Endothelial cell (in vitro differentiated cells): ENCODE results near the gene RNF115. TPM values are rescaled to one million over a fixed set of nuclear protein-coding genes. Genes with fewer than 3 reads are reported as not detected.
A peak's percentile ranks its signal among the peaks of the same experiment; 100 is the strongest.

Experiments
- DNase-seq: peaks from one replicate; pipeline ENCODE4 v3.0.0; 2021; ENCODE audit warnings: low spot score
- H3K27ac Mint-ChIP-seq: one replicate; pipeline ENCODE4 v1.8.0; 2021; ENCODE audit warnings: mixed read lengths, inconsistent platforms; ENCODE audit not compliant: unreplicated experiment
- H3K27me3 Mint-ChIP-seq: one replicate; pipeline ENCODE4 v1.8.0; 2021; ENCODE audit warnings: mild to moderate bottlenecking, moderate library complexity, mixed read lengths, inconsistent platforms; ENCODE audit not compliant: unreplicated experiment
- H3K36me3 Mint-ChIP-seq: one replicate; pipeline ENCODE4 v1.8.0; 2021; ENCODE audit warnings: mild to moderate bottlenecking, low read depth, mixed read lengths, inconsistent platforms; ENCODE audit not compliant: unreplicated experiment
- H3K4me1 Mint-ChIP-seq: one replicate; pipeline ENCODE4 v1.8.0; 2021; ENCODE audit warnings: mild to moderate bottlenecking, mixed read lengths, inconsistent platforms; ENCODE audit not compliant: unreplicated experiment
- H3K4me3 Mint-ChIP-seq: one replicate; pipeline ENCODE4 v1.8.0; 2021; ENCODE audit warnings: mild to moderate bottlenecking, mixed read lengths, inconsistent platforms; ENCODE audit not compliant: unreplicated experiment
- H3K9me3 Mint-ChIP-seq: one replicate; pipeline ENCODE4 v1.8.0; 2021; ENCODE audit warnings: mixed read lengths, inconsistent platforms; ENCODE audit not compliant: unreplicated experiment
- total RNA-seq: library from RNA; stranded (reverse); fragmentation: NEBNext Ultra II Directional; extraction: Animal tissue kit (Norgen Biotek cat#: 25700); gene quantifications from one replicate; pipeline ENCODE4 v1.2.1, GENCODE V29; 2021; ENCODE audit not compliant: unreplicated experiment
- TF ChIP-seq, protein P1 (sequence below): fragments of 200-600 bp; sonication (generic); IDR thresholded peaks from one replicate; pipeline ENCODE4 v1.5.0; 2021; ENCODE audit warnings: antibody characterized with exemption; ENCODE audit not compliant: unreplicated experiment

RNF115 gene
- total RNA-seq, 1 donor from 2014 or later = 13.1 TPM

GRCh38 chr1:145849356-145850160 is 25.7 kb upstream of the RNF115 start:
- Mint-ChIP-seq H3K27ac (no peak overlapping the region), H3K36me3 (peaks cover 42% of the 10 kb centered on the region), H3K4me3 (peak overlapping the region; percentile 34), H3K27me3 (peaks cover 3% of the 10 kb centered on the region), H3K4me1 (no peaks in the 10 kb centered on the region), H3K9me3 (no peaks in the 10 kb centered on the region)
- TF ChIP-seq, protein P1, sequence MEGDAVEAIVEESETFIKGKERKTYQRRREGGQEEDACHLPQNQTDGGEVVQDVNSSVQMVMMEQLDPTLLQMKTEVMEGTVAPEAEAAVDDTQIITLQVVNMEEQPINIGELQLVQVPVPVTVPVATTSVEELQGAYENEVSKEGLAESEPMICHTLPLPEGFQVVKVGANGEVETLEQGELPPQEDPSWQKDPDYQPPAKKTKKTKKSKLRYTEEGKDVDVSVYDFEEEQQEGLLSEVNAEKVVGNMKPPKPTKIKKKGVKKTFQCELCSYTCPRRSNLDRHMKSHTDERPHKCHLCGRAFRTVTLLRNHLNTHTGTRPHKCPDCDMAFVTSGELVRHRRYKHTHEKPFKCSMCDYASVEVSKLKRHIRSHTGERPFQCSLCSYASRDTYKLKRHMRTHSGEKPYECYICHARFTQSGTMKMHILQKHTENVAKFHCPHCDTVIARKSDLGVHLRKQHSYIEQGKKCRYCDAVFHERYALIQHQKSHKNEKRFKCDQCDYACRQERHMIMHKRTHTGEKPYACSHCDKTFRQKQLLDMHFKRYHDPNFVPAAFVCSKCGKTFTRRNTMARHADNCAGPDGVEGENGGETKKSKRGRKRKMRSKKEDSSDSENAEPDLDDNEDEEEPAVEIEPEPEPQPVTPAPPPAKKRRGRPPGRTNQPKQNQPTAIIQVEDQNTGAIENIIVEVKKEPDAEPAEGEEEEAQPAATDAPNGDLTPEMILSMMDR = peak; percentile 53
- DNase-seq = peak; percentile 19

DNA sequence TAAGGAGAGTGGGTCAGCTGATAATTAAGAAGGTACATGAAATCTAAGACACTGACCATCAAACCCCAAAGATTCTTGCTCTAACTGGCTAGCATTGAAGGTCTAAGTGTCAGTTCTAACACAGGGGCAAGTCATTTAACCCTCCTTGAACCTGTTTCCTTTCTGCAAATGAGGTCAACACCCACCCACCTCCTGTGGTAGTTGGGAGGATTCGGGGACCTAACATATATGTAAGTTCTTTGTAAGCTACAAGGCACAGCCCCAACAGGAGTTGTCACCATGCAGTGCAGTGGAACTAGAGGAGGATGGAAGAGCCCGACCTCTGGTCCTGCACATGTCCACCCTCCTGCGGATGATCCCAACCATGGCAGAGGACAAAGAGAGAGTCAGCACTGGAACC is 23.9 kb upstream of the RNF115 start:
- H3K9me3 Mint-ChIP-seq = no peaks in the 10 kb centered on the region
- no peak overlapping the region for H3K27ac Mint-ChIP-seq
- H3K27me3 Mint-ChIP-seq = peaks cover 3% of the 10 kb centered on the region
- H3K36me3 Mint-ChIP-seq = peaks cover 32% of the 10 kb centered on the region
- H3K4me3 Mint-ChIP-seq = peak overlapping the region; percentile 37
- TF ChIP-seq, protein P1 = no peak
- H3K4me1 Mint-ChIP-seq = no peaks in the 10 kb centered on the region
- no peak for DNase-seq

DNA sequence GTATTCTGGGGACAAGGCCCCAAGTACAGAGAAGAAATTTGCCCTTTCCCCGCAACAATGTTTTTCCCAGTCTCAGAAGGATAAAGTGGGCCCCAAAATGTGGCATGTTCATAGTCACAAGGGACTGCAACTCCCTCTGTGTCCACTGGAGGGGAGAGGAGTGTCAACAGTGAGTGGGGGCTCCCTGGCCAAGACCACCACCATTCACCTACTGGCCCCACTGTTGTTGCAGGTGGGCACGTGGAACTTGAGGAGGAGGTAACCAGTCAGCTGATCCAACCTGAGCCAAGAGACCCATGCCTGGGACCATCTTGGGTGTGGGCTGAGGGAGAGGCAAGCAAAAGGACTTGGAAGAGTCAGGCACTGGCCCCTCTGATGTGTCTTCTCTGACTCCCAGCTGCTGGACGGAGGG is 22.3 kb upstream of the RNF115 start:
- no peaks in the 10 kb centered on the region for H3K9me3 Mint-ChIP-seq
- H3K4me3 Mint-ChIP-seq = peak overlapping the region; percentile 87
- H3K27me3 Mint-ChIP-seq = peaks cover 3% of the 10 kb centered on the region
- H3K4me1 Mint-ChIP-seq = no peaks in the 10 kb centered on the region
- peaks cover 32% of the 10 kb centered on the region for H3K36me3 Mint-ChIP-seq
- TF ChIP-seq, protein P1 = no peak
- peak; percentile 45 for DNase-seq
- no peak overlapping the region for H3K27ac Mint-ChIP-seq

DNA sequence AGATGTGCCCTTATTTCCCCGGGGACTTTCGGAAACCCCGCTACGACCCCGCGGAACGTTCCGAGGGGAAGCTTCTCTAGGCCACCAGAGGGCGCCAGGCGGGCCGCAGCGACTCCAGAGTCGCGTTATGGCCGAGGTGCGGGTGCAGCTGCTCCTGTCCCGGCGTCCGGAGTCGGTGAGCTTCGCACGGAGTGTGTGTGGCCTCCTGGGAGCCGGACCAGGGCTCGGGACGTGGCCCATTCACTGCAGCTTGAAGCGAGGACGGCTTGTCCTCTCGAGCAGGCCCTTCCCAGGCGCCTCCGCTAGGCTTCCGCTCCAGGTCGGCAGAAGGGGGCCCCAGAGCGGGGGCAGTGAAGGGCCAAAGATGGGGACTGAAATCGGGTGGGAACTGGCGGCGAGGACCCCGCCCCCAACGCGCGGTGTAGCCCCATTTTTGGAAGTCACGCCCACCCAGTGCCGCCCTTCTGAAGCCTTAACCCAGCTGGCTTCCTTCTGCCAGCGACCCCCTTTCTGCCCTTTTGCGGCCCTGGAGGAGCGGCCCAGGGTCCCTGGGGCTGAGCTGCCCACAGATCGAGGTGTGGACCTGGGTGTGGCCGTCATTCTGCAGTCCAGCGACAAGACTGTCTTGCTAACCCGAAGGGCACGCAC is 21.7 kb upstream of the RNF115 start, which contains the start of gene NUDT17:
Gene NUDT17 (plus strand): TSS at position 117 of the 648 bp plus-strand sequence. CDS start 11 bp downstream, at position 128.
- Mint-ChIP-seq H3K4me1 (no peaks in the 10 kb centered on the region), H3K27me3 (peaks cover 3% of the 10 kb centered on the region), H3K36me3 (peaks cover 28% of the 10 kb centered on the region), H3K9me3 (no peaks in the 10 kb centered on the region), H3K27ac (no peak within 1 kb of the TSS), H3K4me3 (peak within 1 kb of the TSS; percentile 87)
- peak; percentile 81 for DNase-seq
- TF ChIP-seq, protein P1 = peak; percentile 79

DNA sequence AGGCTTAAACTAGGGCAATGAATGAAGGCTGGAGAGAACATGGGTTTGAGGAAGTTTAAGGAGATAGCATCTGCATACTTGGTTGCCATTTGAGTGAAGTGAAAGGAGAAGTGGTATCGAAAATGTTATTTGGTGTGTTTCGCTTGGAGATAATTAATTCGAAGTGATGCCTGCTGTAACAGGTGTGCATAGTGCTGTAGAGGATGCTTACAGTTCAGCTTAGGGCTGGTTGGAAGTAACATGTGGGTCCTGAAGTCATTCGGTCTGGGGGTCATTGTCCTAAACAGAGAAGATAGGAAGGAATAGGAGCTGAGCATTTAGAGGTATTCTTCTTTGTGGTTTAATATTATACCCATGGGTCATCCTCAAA is 21.2 kb upstream of the RNF115 start:
- Mint-ChIP-seq H3K4me3 (no peak overlapping the region), H3K27me3 (peaks cover under 1% of the 10 kb centered on the region), H3K9me3 (no peaks in the 10 kb centered on the region), H3K36me3 (peaks cover 26% of the 10 kb centered on the region), H3K4me1 (no peaks in the 10 kb centered on the region), H3K27ac (no peak overlapping the region)
- DNase-seq = no peak
- TF ChIP-seq, protein P1 = no peak
